Activated CD8-positive, alpha-beta T cell treated with anti-CD3 and anti-CD28 coated beads for 36 hours (primary cell): Measurements from ENCODE around the gene PRSS3. TPM values are rescaled to one million over a fixed set of nuclear protein-coding genes. Genes with fewer than 3 reads are reported as not detected.
"Not testable (repeated sequence)": the region's sequence is repeated elsewhere in the genome, so short reads cannot be mapped to it uniquely, and the experiment has no call there.

Source experiments
- ATAC-seq: fragments of 200-7000 bp; cut with Tn5 transposase; one replicate; pipeline ENCODE4 v1.10.0; 2021; ENCODE audit warnings: mild to moderate bottlenecking, moderate library complexity
- CTCF ChIA-PET: fragments of 350-600 bp; sonication (Branson Sonifier 250); formaldehyde crosslinking; loops from one replicate; lab custom pipeline; 2021; ENCODE audit warnings: antibody characterized with exemption; lab: Charles Lee
- POLR2A ChIA-PET: fragments of 350-600 bp; sonication (Branson Sonifier 250); formaldehyde crosslinking; loops from one replicate; lab custom pipeline; 2021; ENCODE audit warnings: antibody characterized with exemption; lab: Charles Lee
- DNase-seq: peaks from one replicate; pipeline ENCODE4 v3.0.0-alpha.2; 2020
- H3K27ac Mint-ChIP-seq: one replicate; pipeline ENCODE4 v1.8.0; 2021; ENCODE audit warnings: mild to moderate bottlenecking, mixed read lengths
- H3K27me3 Mint-ChIP-seq: one replicate; pipeline ENCODE4 v1.8.0; 2021; ENCODE audit warnings: mixed read lengths
- H3K36me3 Mint-ChIP-seq: one replicate; pipeline ENCODE4 v1.8.0; 2021; ENCODE audit warnings: low read depth, mixed read lengths
- H3K4me1 Mint-ChIP-seq: one replicate; pipeline ENCODE4 v1.8.0; 2021; ENCODE audit warnings: low read depth, mixed read lengths
- H3K4me3 Mint-ChIP-seq: one replicate; pipeline ENCODE4 v1.8.0; 2021; ENCODE audit warnings: mild to moderate bottlenecking, moderate library complexity, mixed read lengths
- H3K9me3 Mint-ChIP-seq: one replicate; pipeline ENCODE4 v1.8.0; 2021; ENCODE audit warnings: mixed read lengths
- CTCF ChIP-seq: fragments of 200-600 bp; IDR thresholded peaks from one replicate; pipeline ENCODE4 v1.8.0; 2022; ENCODE audit warnings: antibody characterized with exemption, mild to moderate bottlenecking
- intact Hi-C: fragments of 100-400 bp; cut with micrococcal nuclease; formaldehyde crosslinking; loops from one replicate; pipeline ENCODE4 v1.10.0; 2022
- total RNA-seq, 2 experiments: library from RNA; stranded (reverse); gene quantifications; one replicate each; pipeline ENCODE4 v1.2.3, GENCODE V29; 2021

Gene PRSS3
- total RNA-seq, 2 experiments from 2014 or later: not detected

- POLR2A ChIA-PET: no interaction called here
- Mint-ChIP-seq H3K36me3 (no peaks in the 10 kb centered on the region), H3K4me3 (no peak overlapping the region), H3K27ac (no peak overlapping the region), H3K27me3 (peaks cover 5% of the 10 kb centered on the region), H3K9me3 (no peaks in the 10 kb centered on the region), H3K4me1 (peaks cover 8% of the 10 kb centered on the region)
- CTCF ChIA-PET: interaction anchor here (0.9 to 1.6 kb wide), 4 partner anchors 8 to 50 kb away, joined by 3 to 7 read pairs (median 4); partner anchors contain the start of gene PRSS3
- DNase-seq (no peak), ATAC-seq (no peak)
- intact Hi-C loops: no loop called here
- TF ChIP-seq CTCF: no peak
Measured at GRCh38 chr9:33787839-33788238, 7.5 kb upstream of the PRSS3 start.

GRCh38 chr9:33789429-33789828, 5.9 kb upstream of the PRSS3 start:
- H3K9me3 Mint-ChIP-seq, H3K4me3 Mint-ChIP-seq, ATAC-seq, H3K36me3 Mint-ChIP-seq, H3K27me3 Mint-ChIP-seq, H3K4me1 Mint-ChIP-seq, POLR2A ChIA-PET, intact Hi-C loops, DNase-seq, H3K27ac Mint-ChIP-seq: not testable (repeated sequence)
- CTCF ChIA-PET: interaction anchor here (1.0 kb wide), 1 partner anchor 9 kb away, joined by 3 read pairs; no protein-coding TSS in a partner anchor

GRCh38 chr9:33791117-33791516, 4.2 kb upstream of the PRSS3 start:
- H3K36me3 Mint-ChIP-seq: no peaks in the 10 kb centered on the region
- H3K27me3 Mint-ChIP-seq: peaks cover 5% of the 10 kb centered on the region
- CTCF ChIA-PET: interaction anchor here (1.2 to 2.3 kb wide), 2 partner anchors 13 to 23 kb away, joined by 5 to 7 read pairs; no protein-coding TSS in a partner anchor
- TF ChIP-seq CTCF: no peak
- H3K4me1 Mint-ChIP-seq: peaks cover 4% of the 10 kb centered on the region
- H3K4me3 Mint-ChIP-seq: no peak overlapping the region
- H3K9me3 Mint-ChIP-seq: no peaks in the 10 kb centered on the region
- ATAC-seq (no peak), DNase-seq (no peak)
- intact Hi-C loops: no loop called here
- H3K27ac Mint-ChIP-seq: no peak overlapping the region
- POLR2A ChIA-PET: no interaction called here

GRCh38 chr9:33793496-33793895, 1.9 kb upstream of the PRSS3 start:
- H3K27ac Mint-ChIP-seq, H3K27me3 Mint-ChIP-seq, DNase-seq, intact Hi-C loops, H3K36me3 Mint-ChIP-seq, H3K9me3 Mint-ChIP-seq, H3K4me3 Mint-ChIP-seq, H3K4me1 Mint-ChIP-seq, ATAC-seq, POLR2A ChIA-PET: not testable (repeated sequence)
- CTCF ChIA-PET: interaction anchor here (1.0 to 1.8 kb wide), 3 partner anchors 14 to 170 kb away, joined by 3 to 5 read pairs (median 4); no protein-coding TSS in a partner anchor

GRCh38 chr9:33794560-33794959, 801 bp upstream of the PRSS3 start:
- H3K27me3 Mint-ChIP-seq: peaks cover 8% of the 10 kb centered on the region
- H3K9me3 Mint-ChIP-seq: no peaks in the 10 kb centered on the region
- H3K36me3 Mint-ChIP-seq: no peaks in the 10 kb centered on the region
- TF ChIP-seq CTCF: no peak
- H3K4me1 Mint-ChIP-seq: no peaks in the 10 kb centered on the region
- H3K27ac Mint-ChIP-seq: no peak overlapping the region
- DNase-seq: peak; percentile 66
- ChIA-PET CTCF (interaction anchor here (1.0 kb wide), 1 partner anchor 15 kb away, joined by 3 read pairs; no protein-coding TSS in a partner anchor), POLR2A (no interaction called here)
- ATAC-seq: peak; percentile 83
- intact Hi-C loops: no loop called here
- H3K4me3 Mint-ChIP-seq: no peak overlapping the region

GRCh38 chr9:33795819-33796218, 458 bp downstream of the PRSS3 start:
- no peak overlapping the region for H3K4me3 Mint-ChIP-seq
- no peak for TF ChIP-seq CTCF
- ChIA-PET CTCF (interaction anchor here (0.9 to 1.0 kb wide), 2 partner anchors 8 to 18 kb away, joined by 3 to 4 read pairs; no protein-coding TSS in a partner anchor), POLR2A (interaction anchor here (1.3 kb wide), 1 partner anchor 18 kb away, joined by 3 read pairs; no protein-coding TSS in a partner anchor)
- no peak overlapping the region for H3K27ac Mint-ChIP-seq
- intact Hi-C loops: no loop called here
- no peaks in the 10 kb centered on the region for H3K36me3 Mint-ChIP-seq
- peaks cover 8% of the 10 kb centered on the region for H3K27me3 Mint-ChIP-seq
- ATAC-seq (no peak), DNase-seq (no peak)
- H3K4me1 Mint-ChIP-seq: no peaks in the 10 kb centered on the region
- no peaks in the 10 kb centered on the region for H3K9me3 Mint-ChIP-seq

- H3K4me3 Mint-ChIP-seq, DNase-seq: not testable (repeated sequence)
Measured at GRCh38 chr9:33796679-33797078, 1.3 kb downstream of the PRSS3 start.

More at GRCh38 chr9:33796679-33797078, 1.3 kb downstream of the PRSS3 start:
- H3K36me3 Mint-ChIP-seq, H3K4me1 Mint-ChIP-seq, H3K9me3 Mint-ChIP-seq, H3K27ac Mint-ChIP-seq, ATAC-seq, intact Hi-C loops, H3K27me3 Mint-ChIP-seq: not testable (repeated sequence)
- ChIA-PET POLR2A (interaction anchor here (1.1 kb wide), 1 partner anchor 15 kb away, joined by 3 read pairs; no protein-coding TSS in a partner anchor), CTCF (interaction anchor here (1.0 kb wide), 1 partner anchor 17 kb away, joined by 4 read pairs; no protein-coding TSS in a partner anchor)
